LHCN-M2 (cell line): ENCODE results near the gene CDH9. TPM values are rescaled to one million over a fixed set of nuclear protein-coding genes. Genes with fewer than 3 reads are reported as not detected.
"Not testable (repeated sequence)": the region's sequence is repeated elsewhere in the genome, so short reads cannot be mapped to it uniquely, and the experiment has no call there.

Source experiments
- DNase-seq: peaks from one replicate; pipeline ENCODE4 v3.0.0-alpha.2; 2012; ENCODE audit warnings: low read depth
- total RNA-seq: library from RNA; depleted of rRNA; stranded (reverse); fragments of >200 nt; gene quantifications from 2 replicates; pipeline ENCODE4 v1.2.3, GENCODE V29; 2014

CDH9 gene
- total RNA-seq, 1 experiment from 2014 or later: not detected

DNA sequence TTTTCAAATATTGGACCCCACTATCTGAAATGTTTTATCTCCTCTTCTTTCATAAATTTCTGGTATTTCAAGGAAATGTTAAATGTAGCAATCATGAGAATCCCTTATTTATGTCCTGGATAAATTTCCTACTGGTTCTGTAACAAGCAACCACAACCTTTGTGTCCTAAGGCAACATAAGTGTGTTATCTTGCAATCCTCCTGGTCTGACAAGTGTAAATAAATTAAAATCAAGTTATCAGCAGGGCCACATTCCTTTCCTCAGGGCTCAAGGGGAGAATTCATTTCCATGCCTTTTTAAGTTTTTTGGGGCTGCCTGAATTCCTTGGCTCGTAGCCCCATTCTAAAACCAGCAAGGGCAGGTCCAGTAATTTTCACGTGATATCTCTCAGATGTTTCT lies 83.2 kb downstream of the CDH9 start:
- no peak for DNase-seq

DNA sequence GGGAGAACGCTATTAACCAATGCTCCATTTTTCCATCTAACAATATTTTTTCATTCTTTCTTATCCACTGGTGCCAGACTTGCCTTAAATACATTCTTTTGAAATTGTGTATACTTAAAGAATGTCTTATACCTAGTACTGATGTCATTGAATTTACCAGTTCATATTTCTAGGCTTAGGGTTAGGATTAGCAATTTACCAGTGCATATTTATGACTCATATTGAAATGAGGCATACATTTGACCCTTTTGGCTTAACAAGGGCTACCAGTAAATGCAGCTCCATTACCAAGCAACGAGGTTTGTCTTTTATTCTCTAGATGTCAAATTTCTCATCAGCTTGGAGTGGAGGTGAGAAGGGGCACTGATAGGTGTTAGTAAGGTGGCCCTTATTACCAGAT lies 89.5 kb downstream of the CDH9 start:
- no peak for DNase-seq

DNA sequence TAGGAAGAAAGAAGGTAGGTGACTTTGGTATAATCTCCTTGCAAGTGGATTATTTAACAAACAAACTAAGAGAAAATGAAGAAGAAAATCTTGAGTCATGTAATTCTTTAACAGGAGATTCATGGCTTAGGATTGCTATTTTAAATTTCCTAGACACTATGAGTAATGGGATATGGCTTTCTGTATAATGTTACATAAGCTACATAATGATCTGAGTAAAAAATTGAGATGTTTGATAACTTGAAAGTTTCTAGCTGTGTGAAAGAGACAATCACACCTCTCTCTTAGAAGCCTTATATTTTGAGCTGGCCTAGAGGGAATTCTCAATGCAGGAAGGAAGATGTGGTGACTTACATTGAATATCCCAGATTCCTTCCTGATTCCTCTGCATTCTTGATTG lies 92.5 kb downstream of the CDH9 start:
- peak; percentile 20 for DNase-seq

DNA sequence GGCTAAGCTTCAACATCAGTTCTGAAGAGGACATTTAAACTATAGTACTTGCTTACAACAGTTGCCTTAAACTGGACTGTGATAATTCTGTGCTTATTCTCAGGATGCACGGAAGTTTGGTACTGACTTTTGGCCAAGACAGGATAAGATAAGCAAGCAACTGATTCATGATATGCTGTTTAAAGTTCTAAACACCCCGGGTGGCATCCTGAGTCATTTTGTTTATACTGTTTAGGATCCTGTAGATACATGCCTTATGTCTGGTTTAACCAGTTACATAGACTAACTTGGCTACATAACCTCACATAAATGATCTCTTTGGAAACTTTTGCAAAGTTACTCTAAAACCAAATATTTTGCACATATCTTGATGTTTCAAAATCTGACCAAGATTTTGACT lies 95.9 kb downstream of the CDH9 start:
- DNase-seq: peak; percentile 39

DNA sequence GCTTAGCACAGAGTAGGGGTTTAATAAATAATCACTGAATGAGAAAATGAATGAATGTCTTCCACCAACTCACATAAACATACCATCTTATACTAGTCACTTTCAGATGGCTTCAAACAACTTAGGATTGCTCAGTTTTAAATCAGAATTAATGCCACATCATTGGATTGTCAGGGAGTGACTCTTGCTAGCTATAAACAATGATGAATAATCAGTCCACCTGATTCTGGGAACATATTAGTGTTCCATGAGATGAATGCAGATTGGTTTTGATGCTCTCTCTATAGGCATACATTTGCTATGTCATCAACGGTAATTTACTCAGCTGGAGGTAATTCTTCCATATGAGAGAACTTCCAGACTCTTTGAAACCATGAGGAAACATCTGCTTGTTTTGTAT lies 97.4 kb downstream of the CDH9 start:
- DNase-seq: peak; percentile 6

DNA sequence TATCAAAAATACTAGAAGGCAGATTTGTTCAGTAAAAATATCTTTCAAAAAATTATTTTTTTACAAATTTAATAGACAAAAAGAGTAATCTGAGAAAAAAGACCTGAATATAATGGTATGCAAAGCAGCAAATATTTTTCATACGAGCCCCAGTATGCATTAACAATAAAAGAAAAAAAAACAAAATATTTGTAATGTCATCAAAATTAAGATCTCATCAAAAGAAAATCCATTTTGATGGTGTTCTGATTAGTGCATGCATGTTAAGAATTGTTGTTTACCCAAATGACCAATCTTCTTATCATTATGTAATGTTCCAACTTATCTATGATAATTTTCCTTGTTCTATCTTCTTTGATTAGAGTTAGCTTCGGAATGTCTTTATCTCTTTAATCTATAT lies 106.1 kb downstream of the CDH9 start:
- DNase-seq: no peak

DNA sequence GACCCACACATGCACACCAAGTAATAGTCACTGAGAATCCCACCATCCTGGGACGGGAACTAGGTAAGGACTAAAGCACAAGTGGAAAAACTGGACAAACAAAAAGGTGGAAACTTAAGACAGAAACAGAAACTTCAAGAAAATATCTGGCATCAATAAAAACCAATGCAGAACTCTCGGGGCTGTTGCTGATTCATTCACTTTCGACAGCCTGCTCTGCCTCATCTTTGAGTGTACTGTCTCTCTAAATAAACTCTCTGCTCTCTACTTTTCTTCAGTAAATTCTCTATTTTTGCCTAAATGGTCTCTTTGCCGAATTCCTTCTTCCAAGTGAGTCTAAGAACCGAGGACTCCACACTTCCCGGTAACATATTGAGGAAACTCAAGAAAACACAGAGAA lies 116.9 kb downstream of the CDH9 start:
- DNase-seq: peak; percentile 3

DNA sequence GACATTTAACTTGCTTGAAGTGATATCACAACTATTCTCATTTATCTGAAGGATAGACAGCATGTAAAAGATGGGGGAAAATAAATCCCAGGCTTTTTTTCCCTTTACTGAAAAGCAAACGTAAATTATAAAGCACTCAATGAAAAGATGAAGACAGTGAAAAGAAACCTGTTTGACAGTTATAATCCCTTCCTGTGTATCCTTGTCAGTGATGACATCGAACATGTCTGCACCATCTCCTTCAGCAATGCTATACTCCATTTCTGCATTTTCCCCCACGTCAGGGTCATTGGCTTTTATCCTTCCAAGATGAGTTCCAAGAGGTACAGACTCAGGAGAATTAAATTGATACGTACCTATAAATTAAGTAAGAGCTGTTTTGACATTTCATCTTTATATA lies 134.9 kb downstream of the CDH9 start:
- no peak for DNase-seq

DNA sequence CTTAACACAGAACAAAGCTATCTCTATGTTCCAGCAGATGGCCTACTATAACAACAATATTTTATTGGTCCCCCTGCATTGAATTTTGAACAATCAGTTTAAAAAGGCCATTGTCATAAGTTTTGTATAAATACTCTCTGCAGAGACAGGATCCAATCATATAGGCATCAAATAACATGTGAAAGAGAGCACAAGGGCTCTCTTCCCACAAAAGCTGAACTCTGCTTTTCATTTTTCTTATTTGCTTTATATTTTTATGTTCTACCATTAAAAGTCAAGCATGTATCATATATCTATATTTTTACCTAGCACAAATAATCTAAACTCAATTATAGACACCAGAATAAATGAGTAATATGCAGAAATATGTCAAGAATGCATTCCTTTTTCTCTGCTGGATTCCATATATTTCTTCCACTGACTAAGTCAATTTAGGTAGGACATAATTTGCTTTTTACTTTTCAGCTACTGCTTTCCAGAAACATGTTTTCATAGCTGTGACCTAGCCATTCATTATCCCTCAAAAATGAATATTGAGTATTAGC lies 143.6 kb downstream of the CDH9 start:
- peak; percentile 10 for DNase-seq

DNA sequence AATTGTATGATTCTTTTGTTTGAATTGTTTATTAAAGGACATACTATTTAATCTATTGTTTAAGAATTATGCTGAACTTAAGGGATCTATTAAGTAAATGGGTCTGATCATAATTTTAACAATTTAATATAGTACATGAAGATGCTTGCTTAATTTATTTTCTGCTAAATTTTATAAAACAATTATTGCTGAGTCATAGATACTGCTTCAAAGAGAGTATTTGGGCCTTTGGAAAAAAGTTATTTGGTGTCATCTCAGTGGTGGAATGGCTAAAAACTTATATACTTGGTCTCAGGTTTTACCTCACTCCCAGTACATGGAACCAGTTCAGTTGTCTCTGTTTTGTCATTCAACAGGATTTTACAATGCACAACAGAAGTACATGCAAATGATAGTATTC lies 145.3 kb downstream of the CDH9 start:
- no peak for DNase-seq

DNA sequence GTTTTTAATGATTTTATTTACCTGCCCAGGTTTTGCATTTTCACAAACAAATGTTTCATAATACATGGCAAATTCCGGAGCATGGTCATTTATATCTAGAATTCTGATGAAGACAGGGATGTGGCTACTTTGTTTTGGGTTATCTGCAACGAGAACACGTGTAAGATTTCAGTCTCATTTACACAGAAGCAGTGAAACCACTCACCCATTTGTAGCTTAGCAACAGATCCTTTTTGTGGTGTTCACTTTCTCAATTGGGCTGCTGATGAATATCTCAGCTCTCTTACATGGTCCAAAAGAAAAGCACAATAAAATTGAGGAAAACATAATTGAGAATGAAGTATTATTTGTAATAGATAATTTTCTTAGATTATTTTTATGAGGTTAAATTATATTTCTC lies 148.6 kb downstream of the CDH9 start:
- no peak for DNase-seq

DNA sequence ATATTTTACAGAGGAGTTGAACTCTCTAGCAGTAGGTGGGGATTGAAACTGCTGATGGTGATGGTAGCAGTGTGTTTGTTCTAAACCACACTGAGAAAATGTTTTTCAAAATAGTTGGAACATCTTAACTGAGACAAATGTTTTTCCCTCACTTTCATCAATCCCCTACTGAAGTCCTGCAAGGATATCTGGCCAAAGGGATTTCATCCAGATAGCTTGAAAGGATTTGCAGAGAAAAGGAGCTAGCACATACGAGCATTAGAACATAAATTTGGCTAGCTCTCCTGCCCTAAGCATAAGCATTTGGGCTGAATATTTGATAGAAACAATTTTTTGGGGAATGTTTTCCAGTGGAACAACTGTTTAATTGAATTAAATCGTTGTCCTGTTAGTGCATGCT lies 153.9 kb downstream of the CDH9 start:
- DNase-seq: no peak

DNA sequence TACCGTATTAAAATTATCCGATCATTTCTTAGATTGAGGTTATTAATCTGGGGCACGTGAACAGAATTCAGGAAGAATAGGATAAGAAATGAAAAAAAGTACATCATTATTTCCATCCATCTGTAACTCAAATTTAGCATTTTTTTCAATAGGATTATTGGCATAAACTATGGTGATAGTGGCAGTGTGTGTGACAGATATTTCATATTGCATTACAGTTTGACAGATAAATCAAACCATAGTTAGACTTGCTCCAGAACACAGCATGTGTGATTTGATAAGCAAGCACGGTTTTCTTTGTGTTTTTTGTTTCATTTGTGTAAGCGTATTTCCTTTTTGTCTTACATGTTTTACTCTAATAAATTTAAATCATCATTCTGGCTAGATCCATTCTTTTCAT lies 155.0 kb downstream of the CDH9 start:
- DNase-seq: no peak

DNA sequence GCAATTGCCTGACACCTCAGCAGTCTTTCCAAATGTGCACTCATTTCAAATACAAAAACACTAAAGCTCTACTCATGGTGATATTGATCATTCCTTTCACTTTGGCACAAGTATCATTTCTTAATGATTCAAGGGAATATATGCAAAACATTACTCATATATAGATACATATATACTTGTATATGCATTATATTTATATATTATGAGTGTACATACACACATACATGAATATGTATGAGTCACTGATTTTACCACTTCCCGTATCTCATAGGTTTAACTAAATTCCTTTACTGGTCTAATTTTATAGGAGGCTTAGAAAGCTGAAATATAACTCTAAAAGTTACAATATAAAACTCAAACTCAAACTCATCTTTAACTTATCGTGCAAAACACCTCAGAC lies 156.5 kb downstream of the CDH9 start:
- no peak for DNase-seq

DNA sequence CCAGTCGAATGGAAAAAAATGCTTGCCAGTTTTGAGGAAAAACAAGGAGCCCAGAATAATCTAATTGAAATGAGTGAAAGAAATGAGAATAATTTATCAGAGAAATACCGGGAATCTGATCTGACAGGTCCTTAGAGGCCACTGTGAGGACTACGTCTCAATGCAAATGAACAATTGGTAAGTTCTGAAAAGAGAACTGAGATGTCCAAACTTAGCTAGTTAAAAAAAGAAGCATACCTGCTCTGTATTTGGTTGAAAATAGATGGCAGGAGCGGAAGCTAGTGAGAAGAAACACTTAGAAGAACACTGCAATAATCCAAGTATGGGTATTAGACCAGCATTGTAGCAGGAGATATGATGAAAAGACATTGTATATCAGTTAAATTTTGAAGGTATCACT lies 161.2 kb downstream of the CDH9 start:
- no peak for DNase-seq

DNA sequence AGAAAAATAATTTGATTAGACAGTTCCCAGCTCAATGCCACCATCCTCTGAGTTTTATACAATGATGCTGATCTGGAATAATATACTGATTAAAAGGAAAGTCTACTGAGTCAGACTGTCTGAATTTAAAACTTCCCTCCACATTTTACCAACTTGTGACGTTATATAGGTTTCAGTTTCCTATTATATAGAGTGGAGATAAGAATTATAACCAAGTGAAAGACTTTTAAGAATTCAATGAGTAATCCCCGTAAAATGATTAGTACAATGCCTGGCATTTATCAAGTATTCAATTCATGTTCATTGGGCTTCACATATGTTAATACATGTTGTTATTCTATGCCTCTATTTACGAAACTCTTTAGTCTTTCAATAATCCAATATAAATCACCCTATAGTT lies 166.0 kb downstream of the CDH9 start:
- DNase-seq: no peak

DNA sequence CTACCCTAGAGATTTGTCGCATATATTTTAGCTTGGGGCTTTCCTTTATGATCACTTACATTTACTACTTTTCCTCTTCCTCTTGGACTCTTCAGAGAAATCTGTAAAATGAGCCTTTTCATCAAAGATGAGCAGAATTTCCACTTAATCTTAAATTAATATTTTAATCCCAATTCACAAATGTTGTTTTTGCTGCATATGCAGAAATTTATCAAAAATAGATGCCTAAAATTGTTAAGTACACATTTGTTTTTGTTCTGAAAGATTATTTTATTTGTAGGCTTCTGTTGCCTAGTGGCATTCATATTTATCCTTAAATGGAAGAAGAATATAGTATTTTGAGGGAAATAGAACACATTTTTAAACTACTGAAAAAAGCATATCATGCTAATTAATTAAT lies 168.6 kb downstream of the CDH9 start:
- no peak for DNase-seq

DNA sequence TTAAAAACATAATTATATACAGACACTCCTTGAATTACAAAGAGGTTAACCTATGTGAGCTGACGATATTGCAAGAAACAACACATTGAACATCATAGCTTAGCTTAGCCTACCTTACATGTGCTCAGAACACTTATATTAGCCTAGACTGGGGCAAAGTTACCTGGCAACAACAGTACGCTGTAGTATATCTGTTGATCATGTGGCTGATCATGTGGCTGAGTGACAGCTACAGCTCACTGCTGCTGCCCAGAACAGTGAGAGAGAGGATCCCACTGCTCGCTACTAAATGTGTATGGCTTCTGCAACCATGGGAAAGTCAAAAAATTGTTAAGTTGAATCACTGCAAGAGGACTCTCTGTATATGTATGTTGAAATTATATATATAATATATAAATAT lies 169.9 kb downstream of the CDH9 start:
- no peak for DNase-seq

DNA sequence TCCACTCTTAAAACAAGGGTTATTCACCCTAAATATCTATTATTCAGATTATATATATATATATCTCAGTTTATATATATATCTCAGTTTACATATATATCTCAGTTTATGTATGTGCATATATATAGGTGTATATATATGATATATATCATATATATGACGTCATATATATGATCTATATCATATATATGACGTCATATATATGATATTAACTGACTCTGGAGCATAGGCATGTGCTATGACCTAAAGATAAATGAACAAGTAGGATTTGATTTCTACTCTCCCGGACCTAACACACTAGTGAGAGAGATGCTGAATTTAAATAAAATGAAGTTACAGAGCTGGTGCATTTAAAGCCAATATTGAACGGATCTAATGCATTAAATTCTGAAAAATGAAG lies 174.3 kb downstream of the CDH9 start:
- no peak for DNase-seq

DNA sequence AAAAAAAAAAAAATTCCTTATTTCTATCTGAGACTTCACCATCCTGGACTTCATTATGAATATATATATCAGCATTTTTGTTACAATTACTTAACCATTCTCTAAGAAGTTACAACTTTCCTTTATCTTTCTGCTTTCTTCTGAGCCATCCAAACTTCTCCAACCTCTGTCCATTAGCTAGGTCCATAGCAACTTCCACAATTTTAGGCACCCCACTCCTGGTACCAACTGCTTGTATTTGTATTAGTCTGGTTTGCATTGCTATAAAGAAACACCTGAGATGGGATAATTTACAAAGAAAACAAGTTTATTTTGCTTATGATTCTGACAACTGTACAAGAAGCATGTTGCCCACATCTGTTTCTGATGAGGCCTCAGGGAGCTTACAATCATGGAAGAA lies 182.1 kb downstream of the CDH9 start:
- no peak for DNase-seq

DNA sequence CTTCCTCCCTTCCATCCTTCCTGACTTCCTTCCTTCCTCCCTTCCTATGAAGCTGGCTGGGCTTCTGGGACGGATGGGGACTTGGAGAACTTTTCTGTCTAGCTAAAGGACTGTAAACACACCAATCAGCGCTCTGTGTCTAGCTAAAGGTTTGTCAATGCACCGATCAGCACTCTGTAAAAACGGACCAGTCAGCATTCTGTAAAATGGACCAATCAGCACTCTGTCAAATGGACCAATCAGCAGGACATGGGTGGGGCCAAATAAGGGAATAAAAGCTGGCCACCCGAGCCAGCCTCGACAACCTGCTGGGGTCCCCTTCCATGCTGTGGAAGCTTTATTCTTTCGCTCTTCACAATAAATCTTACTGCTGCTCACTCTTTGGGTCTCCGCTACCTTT lies 185.9 kb downstream of the CDH9 start:
- DNase-seq: not testable (repeated sequence)

DNA sequence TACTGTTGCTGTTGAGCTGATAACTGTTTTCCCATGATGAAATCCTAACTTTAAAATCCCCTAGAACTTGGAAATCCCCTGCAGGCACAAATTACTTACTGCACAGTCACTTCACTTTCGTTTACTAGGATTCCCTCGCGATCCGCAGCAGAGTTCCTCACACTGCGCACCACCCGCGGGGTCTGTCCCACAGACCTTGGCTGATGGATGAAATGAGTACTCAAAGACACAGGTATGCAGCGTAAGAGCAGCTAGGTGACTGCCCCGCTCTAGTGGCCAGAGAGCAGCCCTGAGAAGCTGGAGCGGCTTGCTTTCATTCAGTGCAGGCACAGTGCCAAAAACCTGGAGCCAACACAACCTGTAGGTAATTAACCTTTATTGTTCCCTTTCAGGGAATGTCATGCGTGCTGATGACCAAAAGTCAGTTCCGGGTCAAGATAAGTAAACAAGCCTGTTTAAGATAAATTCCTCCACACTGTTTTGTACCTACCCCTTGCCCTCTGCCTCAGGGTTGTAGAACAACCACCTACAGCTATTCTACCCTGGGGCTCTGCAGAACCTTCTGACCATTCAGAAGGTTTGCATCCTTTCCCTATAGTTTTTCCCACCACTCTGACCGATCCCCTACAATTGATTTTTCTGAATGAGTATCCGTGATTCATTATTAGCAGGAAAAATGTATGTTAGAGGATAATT lies 191.2 kb downstream of the CDH9 start:
- DNase-seq: no peak

DNA sequence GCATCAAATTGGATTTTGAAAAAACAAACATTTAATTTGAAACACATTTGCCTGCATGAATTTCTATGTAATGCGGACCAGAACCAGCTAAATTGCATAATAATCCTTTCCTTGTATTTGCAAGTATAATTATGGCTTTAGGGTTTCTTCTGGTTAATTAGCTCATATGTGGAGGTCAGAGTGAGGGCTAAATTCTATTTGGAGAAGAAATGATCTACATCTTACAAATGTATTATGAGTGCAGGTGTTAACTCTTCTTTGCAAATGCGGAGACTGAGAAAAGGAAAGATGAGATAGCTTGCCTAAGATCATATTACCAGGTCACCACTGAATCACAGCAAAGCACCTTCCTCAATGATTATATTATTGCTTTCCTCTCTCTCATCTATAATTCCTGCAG lies 194.7 kb downstream of the CDH9 start:
- DNase-seq: no peak

DNA sequence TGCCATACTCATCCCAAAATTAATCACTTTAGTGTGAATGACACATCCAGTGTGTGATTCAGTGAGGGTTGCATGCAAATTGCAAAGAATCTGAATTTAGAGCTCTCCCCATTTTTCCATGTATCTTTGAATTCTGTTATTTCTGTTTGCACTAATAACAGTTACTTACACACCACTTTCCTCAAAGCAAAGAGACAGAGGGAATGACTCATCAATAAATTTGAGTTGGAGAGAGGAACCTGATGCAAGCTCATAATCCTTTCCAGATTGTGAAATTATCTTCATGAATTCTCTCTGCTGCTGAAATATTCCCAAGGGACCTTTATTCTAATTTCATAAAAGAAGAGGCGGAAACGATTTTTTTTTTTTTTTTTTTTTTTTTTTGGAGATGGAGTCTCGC lies 204.8 kb downstream of the CDH9 start:
- peak; percentile 65 for DNase-seq
